HEK293T (cell line): ENCODE results near the gene KRI1.

ENCODE experiments used
- CTCF ChIA-PET: fragments of 350-600 bp; formaldehyde crosslinking; extraction: SDS; loops from one replicate; lab custom pipeline; 2021; ENCODE audit warnings: antibody characterized with exemption, inconsistent platforms; lab: Yijun Ruan, JAX
- POLR2A ChIA-PET: fragments of 350-600 bp; formaldehyde crosslinking; extraction: SDS; loops from one replicate; lab custom pipeline; 2020; ENCODE audit warnings: antibody characterized with exemption, inconsistent platforms; lab: Yijun Ruan, JAX
- DNase-seq: peaks from one replicate; pipeline ENCODE4 v3.0.0; 2012; ENCODE audit warnings: mixed read lengths; ENCODE audit errors: extremely low spot score
- ARNT ChIP-seq: fragments of 450-650 bp; IDR thresholded peaks from 2 replicates; pipeline ENCODE4 v1.6.1; 2017; ENCODE audit warnings: mild to moderate bottlenecking
- CTBP1 ChIP-seq: fragments of 450-650 bp; IDR thresholded peaks from 2 replicates; pipeline ENCODE4 v1.6.1; 2016; ENCODE audit warnings: borderline replicate concordance
- ELF4 ChIP-seq: fragments of 450-650 bp; IDR thresholded peaks from 2 replicates; pipeline ENCODE4 v1.6.1; 2017; ENCODE audit warnings: antibody characterized with exemption
- L3MBTL2 ChIP-seq: fragments of 450-650 bp; conservative IDR thresholded peaks from 2 replicates; pipeline ENCODE4 v1.6.1; 2016; ENCODE audit warnings: mild to moderate bottlenecking
- LEF1 ChIP-seq: fragments of 450-650 bp; IDR thresholded peaks from 2 replicates; pipeline ENCODE4 v1.6.1; 2017; ENCODE audit warnings: mild to moderate bottlenecking, borderline replicate concordance
- NFRKB ChIP-seq: fragments of 450-650 bp; IDR thresholded peaks from 2 replicates; pipeline ENCODE4 v1.6.1; 2016; ENCODE audit warnings: mild to moderate bottlenecking, moderate library complexity
- SUZ12 ChIP-seq: fragments of 450-650 bp; IDR thresholded peaks from 2 replicates; pipeline ENCODE4 v1.6.1; 2016; ENCODE audit warnings: mild to moderate bottlenecking
- ZNF384 ChIP-seq: fragments of 450-650 bp; IDR thresholded peaks from 2 replicates; pipeline ENCODE4 v1.6.1; 2016
- TF ChIP-seq, protein P1 (sequence below): fragments of 450-650 bp; IDR thresholded peaks from 2 replicates; pipeline ENCODE4 v1.6.1; 2016

The KRI1 gene

DNA sequence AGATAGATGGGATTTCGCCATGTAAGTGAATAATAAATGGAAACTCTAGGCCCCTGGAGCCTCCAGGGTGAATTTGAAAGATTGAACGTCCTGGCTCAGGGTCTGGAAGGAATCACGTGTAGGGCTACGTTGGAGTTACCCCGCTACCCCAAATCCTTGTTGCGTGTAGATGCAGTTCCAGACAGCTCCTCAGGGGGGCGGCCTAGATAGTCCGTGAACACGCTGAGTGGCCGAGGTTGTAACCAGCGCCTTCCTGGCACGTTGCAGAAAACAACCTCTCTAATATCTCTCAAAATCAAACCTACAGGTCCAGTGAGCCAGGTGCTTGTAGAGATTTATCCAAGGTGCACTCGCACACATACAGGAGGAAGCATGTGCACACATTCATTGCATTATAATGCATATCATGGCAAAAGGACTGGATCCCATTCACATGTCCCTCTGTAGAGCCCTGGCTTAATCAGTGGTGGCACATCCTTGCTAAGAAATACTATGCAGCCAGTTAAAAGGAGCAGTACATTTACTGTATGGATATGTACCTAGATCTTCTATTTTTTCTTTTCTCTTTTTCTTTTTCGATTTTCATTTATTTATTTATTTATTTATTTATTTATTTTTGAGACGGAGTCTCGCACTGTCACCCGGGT is 60.1 kb downstream of the KRI1 start:
- ChIA-PET POLR2A (interaction anchor here (0.5 kb wide), 1 partner anchor 62 kb away, joined by 3 read pairs; no protein-coding TSS in a partner anchor), CTCF (interaction anchor here (0.6 to 1.2 kb wide), 6 partner anchors 12 to 212 kb away, joined by 3 to 11 read pairs (median 4); partner anchors contain the start of genes DNM2 and S1PR5)
- TF ChIP-seq LEF1 (no peak), L3MBTL2 (peak; percentile 25; the same call in 1 of the 2 replicates), CTBP1 (no peak), ELF4 (no peak), ARNT (no peak), SUZ12 (no peak), NFRKB (no peak), ZNF384 (no peak; the same call in none of the 2 replicates)
- TF ChIP-seq, protein P1, sequence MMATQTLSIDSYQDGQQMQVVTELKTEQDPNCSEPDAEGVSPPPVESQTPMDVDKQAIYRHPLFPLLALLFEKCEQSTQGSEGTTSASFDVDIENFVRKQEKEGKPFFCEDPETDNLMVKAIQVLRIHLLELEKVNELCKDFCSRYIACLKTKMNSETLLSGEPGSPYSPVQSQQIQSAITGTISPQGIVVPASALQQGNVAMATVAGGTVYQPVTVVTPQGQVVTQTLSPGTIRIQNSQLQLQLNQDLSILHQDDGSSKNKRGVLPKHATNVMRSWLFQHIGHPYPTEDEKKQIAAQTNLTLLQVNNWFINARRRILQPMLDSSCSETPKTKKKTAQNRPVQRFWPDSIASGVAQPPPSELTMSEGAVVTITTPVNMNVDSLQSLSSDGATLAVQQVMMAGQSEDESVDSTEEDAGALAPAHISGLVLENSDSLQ, result no peak
- DNase-seq, result peak; percentile 76
